GM18868 (cell line): Measurements from ENCODE around the gene UBL7.

ENCODE experiments used
- ATAC-seq: cut with Tn5 transposase; IDR thresholded peaks from one replicate; pipeline ENCODE4 v1.9.1; 2021; ENCODE audit warnings: mild to moderate bottlenecking, moderate library complexity; ENCODE audit not compliant: unreplicated experiment

The UBL7 gene

GRCh38 chr15:74442604-74443003 is 18.4 kb downstream of the UBL7 start:
- ATAC-seq, result no peak

GRCh38 chr15:74442063-74442462 is 18.9 kb downstream of the UBL7 start:
- no peak for ATAC-seq

- ATAC-seq, result no peak
Observed at GRCh38 chr15:74441248-74441941, 19.6 kb downstream of the UBL7 start.

DNA sequence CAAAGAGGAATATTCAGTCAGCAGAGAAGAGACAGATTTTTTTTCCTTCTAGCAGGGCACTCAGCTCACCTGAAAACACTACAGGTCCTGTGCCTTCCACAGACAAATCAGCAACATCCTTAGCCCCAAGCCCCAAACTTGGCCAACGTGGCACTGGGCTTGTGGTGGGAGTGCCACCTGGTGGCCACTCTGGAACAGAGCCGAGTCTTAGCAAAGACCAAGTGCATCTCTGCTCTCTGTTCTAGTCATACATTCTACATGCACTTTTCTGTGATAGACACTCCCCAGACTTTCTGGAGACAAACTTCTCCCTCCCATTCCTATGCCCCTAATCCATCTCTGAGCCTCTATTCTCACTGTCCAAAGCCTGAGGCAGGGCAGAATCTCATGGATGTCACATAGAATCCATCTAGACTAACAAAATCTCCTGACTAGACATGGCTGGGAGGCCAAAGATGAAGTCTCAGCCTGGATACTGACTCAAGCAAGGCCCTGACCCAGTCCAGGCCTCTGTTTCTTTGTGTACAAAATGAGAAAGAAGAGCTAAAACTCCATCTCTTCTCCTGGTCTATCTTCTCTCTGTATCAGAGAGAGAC is 22.1 kb downstream of the UBL7 start:
- peak; percentile 62 for ATAC-seq

DNA sequence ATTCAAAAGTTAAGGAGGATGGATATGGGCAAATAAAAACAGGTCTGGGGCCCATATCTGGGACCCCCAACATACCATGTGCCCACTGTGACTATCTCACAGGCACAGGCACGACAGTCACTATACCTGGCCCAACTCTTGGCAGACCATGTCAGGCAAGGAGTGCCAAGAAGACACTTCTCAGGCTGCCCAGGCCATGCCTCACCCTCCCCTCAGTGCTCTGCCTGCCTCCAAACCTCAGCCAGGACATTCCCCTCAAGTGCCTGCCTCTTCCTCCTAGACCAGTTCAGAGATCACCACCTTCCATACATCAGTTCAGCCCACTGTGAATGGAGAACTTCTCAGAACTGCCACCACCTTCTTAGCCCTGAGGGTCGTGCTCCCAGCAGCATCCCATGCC is 22.8 kb downstream of the UBL7 start:
- no peak for ATAC-seq

DNA sequence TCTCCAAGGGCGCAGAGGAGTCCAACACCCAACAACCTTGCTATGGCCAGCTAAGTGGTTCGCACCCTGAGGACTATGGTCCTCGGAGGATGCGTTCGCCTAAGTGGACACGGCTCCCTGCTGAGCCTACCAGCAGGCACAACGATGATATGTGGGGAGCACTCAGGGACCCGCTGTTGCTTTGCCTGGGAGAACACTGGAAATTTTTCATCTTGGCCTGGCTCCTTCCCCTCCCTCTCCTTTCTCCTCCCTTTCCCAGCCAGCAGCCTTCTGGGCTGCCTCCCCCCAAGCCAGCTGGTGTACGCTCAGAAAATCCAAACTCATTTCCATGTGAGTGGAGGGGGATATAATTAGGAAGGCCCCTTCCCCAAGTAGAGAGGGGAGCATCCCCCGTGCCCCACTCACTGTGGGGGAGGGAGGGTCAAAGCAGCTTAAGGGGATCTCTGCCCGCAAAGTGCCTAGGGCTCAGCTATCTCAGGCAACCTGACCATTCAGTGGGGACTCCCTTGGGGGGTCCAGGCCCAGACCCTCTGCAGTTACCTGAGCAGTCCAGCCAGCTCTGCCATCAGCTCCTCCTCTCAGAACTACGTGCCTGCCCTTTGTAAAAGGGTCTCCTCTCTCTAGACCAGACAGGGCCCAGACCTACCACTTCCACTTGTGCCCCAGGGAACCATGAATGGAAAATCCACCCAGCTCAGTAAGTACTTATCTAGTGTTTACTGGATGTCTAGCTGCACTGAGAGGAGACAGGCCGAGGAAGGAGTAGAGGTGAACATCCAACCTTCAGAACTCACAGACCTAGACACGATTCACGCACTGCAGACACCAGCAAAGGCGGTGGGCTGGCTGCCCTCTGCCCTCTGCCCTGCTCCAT is 26.5 kb downstream of the UBL7 start:
- no peak for ATAC-seq

GRCh38 chr15:74433592-74434262 is 27.2 kb downstream of the UBL7 start, which contains the start of gene SEMA7A:
TSS of gene SEMA7A (minus strand) at chr15:74433958. CDS start at chr15:74433918, 40 bp downstream.
- peak; percentile 65 for ATAC-seq

- no peak for ATAC-seq
Observed at GRCh38 chr15:74432968-74433591, 27.9 kb downstream of the UBL7 start.

DNA sequence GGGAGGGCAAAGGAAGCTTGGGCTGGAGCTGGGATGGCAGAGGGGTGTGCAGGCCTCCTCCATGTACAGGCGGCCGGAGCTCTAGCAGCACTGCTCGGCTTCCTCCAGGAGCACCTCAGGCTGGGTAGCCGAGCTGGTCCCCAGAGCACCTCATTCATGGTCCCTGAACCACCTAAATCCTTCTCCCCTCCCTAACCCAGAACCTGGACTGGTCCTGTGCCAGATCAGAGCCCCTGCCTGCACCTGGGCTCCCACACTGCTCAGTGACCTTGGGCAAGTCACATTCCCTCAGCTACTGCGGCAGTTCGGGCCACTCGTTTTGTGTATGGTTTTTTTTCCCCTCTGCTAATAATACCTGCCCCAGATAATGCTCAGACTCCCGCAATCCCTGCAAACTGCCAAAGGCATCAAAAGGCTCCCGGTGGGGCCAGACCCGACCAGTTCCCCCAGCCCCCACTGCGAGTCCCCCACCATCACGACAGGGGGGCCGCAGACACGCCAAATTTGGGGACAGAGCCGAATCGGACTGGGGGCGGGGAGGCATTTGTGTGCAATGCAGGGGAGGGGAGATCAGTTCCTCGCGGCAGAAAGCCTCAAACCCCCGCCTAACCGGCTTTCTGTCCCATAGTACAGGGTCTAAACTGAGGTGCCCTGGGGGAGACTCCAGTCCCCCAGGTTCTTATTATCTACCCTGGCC is 28.5 kb downstream of the UBL7 start:
- ATAC-seq, result no peak

DNA sequence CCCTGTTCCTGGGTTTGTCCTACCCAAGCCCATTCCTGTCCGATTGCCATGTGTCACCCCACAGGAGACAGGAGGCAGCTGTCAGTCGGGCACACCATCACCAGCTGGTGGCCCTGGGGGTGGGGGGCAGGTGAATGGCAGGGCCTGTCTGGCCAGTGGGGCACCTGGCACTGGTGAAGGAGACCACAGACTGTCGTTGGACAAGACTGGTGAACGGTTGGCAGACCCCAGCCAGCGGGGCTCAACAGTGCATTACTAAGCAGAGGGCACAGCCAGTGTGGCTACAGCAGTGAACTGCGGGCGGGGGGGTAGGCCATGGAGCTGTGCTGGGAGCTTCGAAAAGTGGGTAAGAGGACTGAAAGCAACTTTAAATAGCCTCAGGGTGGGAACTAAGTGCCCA is 29.3 kb downstream of the UBL7 start:
- no peak for ATAC-seq

DNA sequence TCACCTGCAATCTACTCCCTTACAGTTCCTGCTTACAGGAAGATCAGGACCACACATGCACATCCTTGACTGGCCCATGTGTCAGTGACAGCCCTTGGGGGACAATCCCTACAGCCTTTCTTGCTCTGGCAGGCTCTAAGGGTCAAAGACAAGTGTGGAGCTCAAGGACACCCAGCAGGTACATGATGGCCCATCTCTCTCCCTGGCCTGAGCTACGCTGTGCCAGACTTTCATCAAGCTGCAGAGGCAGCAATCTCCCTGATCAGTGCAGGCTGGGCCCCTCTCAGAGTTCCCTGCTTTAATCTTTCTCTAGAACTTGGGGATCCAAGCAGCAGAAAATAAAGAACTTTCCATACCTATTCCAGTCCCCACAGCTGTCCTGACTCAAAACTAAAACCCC is 29.8 kb downstream of the UBL7 start:
- ATAC-seq, result no peak

DNA sequence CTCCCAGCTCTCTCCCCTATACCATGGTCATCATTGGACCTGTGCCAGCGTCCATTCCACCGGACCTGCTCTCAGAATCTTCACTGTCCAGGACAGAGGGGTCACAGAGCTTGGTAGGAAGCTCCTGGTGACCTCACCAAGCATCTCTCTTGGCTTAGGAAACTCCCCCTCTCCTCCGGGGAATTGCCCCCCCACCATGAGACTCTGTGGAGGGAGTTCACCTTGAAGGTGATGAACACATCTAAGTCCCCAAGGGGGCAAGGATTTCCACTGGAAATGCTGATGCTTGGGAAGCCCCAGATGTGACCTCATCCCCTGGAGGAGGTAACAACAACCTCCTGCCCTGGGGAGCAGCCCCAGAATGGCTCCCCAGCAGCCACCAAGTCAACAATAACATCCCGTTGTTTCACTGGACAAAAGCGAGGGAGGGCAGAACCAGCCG is 30.4 kb downstream of the UBL7 start:
- no peak for ATAC-seq

DNA sequence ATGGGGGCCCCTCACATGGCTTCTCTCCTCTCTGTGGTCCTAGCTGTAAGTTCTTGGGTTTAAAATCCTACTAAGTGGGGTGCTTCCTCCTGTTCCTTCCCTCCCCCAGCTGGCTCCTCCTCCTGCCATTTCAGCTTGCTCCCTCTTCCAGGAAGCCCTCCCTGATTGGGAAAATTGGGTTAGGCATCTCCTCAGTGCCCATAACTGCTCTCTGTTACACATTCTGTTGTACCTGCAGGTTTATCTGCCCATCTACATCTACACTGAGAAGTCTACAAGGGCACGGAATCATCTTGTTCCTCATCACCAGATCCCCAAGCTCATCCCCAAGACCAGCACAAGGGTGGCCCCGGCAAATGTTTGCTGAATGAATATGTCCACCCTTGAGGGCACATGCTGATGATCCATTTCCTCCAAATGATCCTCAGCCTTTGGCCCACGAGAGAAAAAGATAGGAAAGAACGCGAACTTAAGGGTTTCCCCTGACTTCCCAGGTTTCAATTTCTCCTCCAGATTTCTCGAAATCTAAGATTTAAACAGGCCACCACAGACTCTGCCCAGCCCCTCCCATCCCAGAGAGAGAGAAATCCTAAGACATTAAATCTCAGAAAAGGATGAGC is 31.1 kb downstream of the UBL7 start:
- no peak for ATAC-seq

GRCh38 chr15:74428970-74429780 is 31.8 kb downstream of the UBL7 start:
- ATAC-seq, result no peak

DNA sequence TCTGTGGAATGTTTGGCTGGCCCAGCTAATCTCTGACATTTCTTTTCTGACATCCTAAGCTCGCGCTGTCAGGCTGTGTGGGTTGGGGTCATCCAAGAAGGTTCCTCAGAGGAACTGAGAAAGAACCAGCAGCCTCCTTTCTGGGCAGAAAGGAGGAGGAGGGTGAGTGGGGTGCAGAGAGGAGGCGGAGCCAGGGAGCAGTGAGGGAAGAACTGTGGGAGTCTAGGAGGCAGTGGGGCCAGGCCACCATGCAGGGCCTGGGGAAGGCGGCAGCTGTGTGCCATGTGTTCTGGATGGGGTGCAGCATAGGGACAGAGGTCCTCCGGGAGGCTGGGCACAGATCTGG is 32.5 kb downstream of the UBL7 start:
- peak; percentile 37 for ATAC-seq

- ATAC-seq, result no peak
Observed at GRCh38 chr15:74427607-74428441, 33.1 kb downstream of the UBL7 start.

DNA sequence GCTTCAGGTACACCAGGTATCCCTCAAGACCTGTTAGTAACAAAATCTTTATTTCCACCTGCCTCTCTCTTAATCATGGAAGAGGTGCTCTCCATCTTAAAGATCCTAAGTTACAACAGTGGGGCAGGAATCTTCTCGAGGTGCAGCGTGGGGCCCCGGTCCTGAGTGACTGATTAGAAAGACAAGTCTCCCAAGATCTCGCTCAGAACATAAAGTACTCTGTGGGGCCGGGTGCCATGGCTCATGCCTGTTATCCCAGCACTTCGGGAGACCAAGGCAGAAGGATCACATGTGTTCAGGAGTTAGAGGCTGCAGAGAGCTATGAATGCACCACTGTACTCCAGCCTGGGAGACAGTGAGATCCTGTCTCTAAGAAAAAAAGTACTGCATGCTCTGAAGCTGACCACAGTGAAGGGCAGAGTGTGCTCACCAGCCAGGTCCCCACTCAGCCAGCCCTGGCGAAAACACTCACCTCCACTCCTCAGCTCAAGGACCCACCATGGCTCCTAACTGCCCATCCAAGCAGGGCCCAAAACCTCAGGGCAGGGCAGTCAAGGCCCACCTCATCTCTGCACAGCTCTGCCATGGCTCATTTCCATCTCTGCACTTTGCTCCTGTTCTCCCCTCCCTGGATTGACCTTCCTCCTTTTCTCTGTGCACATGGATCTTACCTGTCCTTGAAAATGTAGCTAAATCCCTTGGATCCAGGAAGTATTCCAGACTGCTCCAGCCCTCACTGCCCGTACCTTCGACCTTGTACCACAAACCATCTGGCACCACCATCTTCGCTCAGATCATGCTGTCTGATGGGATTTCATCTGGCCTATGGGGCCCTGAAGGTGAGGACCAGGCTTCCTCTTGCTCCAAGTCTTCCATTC is 34.3 kb downstream of the UBL7 start:
- ATAC-seq, result no peak
